Heart right ventricle (tissue), 16 donors: ENCODE results near the gene IL1R1. TPM values are rescaled to one million over a fixed set of nuclear protein-coding genes. Genes with fewer than 3 reads are reported as not detected.

ENCODE experiments used
- ATAC-seq, 8 donors: fragments of 200-7000 bp; cut with Tn5 transposase; one replicate each; pipeline ENCODE4 v1.9.1; 2020; ENCODE audit warnings: mild to moderate bottlenecking in 8 of 8, moderate library complexity in 8 of 8, moderate number of reproducible peaks in 1 of 8
- DNase-seq, 2 donors: peaks; one replicate each; pipeline ENCODE4 v3.0.0-alpha.2; 2020
- H3K27ac ChIP-seq, 10 donors: fragments of 200-600 bp; sonication (generic) in 2 of 10; one replicate each; pipeline versions ENCODE4 v1.5.0 to v1.8.0; 2020 to 2022; ENCODE audit warnings: mild to moderate bottlenecking in 3 of 10
- H3K27me3 ChIP-seq, 7 donors: fragments of 200-600 bp; one replicate each; pipeline ENCODE4 v1.8.0; 2021 to 2022; ENCODE audit warnings: mild to moderate bottlenecking in 2 of 7
- H3K36me3 ChIP-seq, 9 donors: fragments of 200-600 bp; sonication (generic) in 1 of 9; one replicate each; pipeline versions ENCODE4 v1.5.0 to v1.8.0; 2020 to 2022; ENCODE audit warnings: mild to moderate bottlenecking in 2 of 9
- H3K4me1 ChIP-seq, 9 donors: fragments of 200-600 bp; sonication (generic) in 1 of 9; one replicate each; pipeline versions ENCODE4 v1.5.0 to v1.8.0; 2020 to 2022; ENCODE audit warnings: mild to moderate bottlenecking in 4 of 9
- H3K4me3 ChIP-seq, 10 donors: fragments of 200-600 bp; sonication (generic) in 2 of 10; one replicate each; pipeline versions ENCODE4 v1.5.0 to v1.8.0; 2020 to 2022; ENCODE audit warnings: mild to moderate bottlenecking in 7 of 10, moderate library complexity in 2 of 10
- H3K9me3 ChIP-seq, 11 donors: fragments of 200-600 bp in 10 of 11; sonication (generic) in 2 of 11; one replicate each; pipeline versions ENCODE4 v1.5.0 to v1.8.0; 2013 to 2022; ENCODE audit warnings: mild to moderate bottlenecking in 2 of 11, control low read depth in 1 of 11, moderate library complexity in 1 of 11
- CTCF ChIP-seq, 9 donors: fragments of 200-600 bp; sonication (generic) in 2 of 9; IDR thresholded peaks; one replicate each; pipeline versions ENCODE4 v1.5.0 to v1.8.0; 2021 to 2022; ENCODE audit warnings: antibody characterized with exemption in 9 of 9, mild to moderate bottlenecking in 5 of 9, moderate library complexity in 1 of 9
- WGBS, 2 donors: extraction: QIAGEN DNeasy Blood & Tissue Kit; methylation state at CpG; one replicate each; pipeline ENCODE4 v1.1.7; 2013; ENCODE audit warnings: inconsistent platforms in 1 of 2; 5-methylcytosine and 5-hydroxymethylcytosine counted together
- intact Hi-C, 10 donors: fragments of 100-400 bp; cut with DNase I; formaldehyde crosslinking; loops; one replicate each; pipeline versions ENCODE4 v1.11.1 to v1.14.2; 2022
- polyA plus RNA-seq, 2 donors: library from polyadenylated mRNA; stranded (reverse); fragments of 200-250 nt; gene quantifications; one replicate each; pipeline ENCODE4 v1.2.3, GENCODE V29; 2013
- total RNA-seq, 10 donors: library from RNA; stranded (reverse); fragmentation: NEBNext Ultra II Directional in 3 of 10; extraction: Animal tissue kit (Norgen Biotek cat#: 25700) in 3 of 10; gene quantifications; one replicate each; pipeline versions ENCODE4 v1.2.1 to v1.2.4, GENCODE V29; 2021 to 2023
- donor health status: Arrhythmogenic right ventricular cardiomyopathy.
- donor health status: ischemic (EF 13 %, LVEDD 7.1; RV severe dilation, severe dysfunction).
- donor health status: healthy with polysubstance abuse.
- donor health status: DM: no; HTN: yes; CAD: no.
- donor health status: DM: no; HTN: no; CAD: no.
- donor health status: ischemic (EF 25% LVEDD 6.9; RV normal size, moderate dysfunction).
- donor health status: ischemic (EF 25% LVEDD 5.7; RV mildly dilated, moderate dysfunction).
- donor health status: healthy.
- donor health status: DM: yes; HTN: yes; CAD: no.
- donor health status: Ischemic cardiomyopathy.
- donor health status: ischemic (EF 35%, LVEDD 5.7; RV mildly dilated, moderate dysfunction).
- donor health status: nonischemic (EF 11% LVEDD 7.7; RV severe dilation, severe dysfunction).
- donor health status: DM: yes; HTN: yes; CAD: no.
- donor health status: PGD.
- donor health status: ischemic (EF 29% LVEDD 5.4; RV normal size, mild dysfunction).
- donor health status: nonischemic (EF 23%, LVEDD 6.1; RV moderate dilation, normal function).

The IL1R1 gene
- total and polyA plus RNA-seq, 12 donors, result 5.7 to 47.0 (median 18.6) TPM

- Histone ChIP-seq H3K27me3 (no peaks in the 10 kb centered on the region), H3K27ac (no peak overlapping the region), H3K4me3 (no peak overlapping the region), H3K36me3 (no peaks in the 10 kb centered on the region), H3K9me3 (peaks cover 0 to 16% (median 7%) of the 10 kb centered on the region in 11 donors), H3K4me1 (no peaks in the 10 kb centered on the region)
- DNase-seq, result no peak
- ATAC-seq, result no peak
- TF ChIP-seq CTCF (IDR thresholded peaks at IDR 0.05), result no peak
- intact Hi-C loops, result no loop called here
These were observed 66.2 kb downstream of the IL1R1 start for GRCh38 chr2:102208774-102209173.

GRCh38 chr2:102209474-102209873 is 66.9 kb downstream of the IL1R1 start:
- no peak for TF ChIP-seq CTCF (IDR thresholded peaks at IDR 0.05)

GRCh38 chr2:102217032-102217431 is 74.5 kb downstream of the IL1R1 start:
- intact Hi-C loops, result no loop called here
- H3K4me1 ChIP-seq, result no peaks in the 10 kb centered on the region
- peaks cover 0 to 39% (median 20%) of the 10 kb centered on the region in 11 donors for H3K9me3 ChIP-seq
- TF ChIP-seq CTCF (IDR thresholded peaks at IDR 0.05), result no peak
- ATAC-seq (no peak), DNase-seq (no peak)
- H3K36me3 ChIP-seq, result peaks cover 0 to 3% (median 0%) of the 10 kb centered on the region in 9 donors
- no peaks in the 10 kb centered on the region for H3K27me3 ChIP-seq
- no peak overlapping the region for H3K4me3 ChIP-seq
- H3K27ac ChIP-seq, result no peak overlapping the region

More at GRCh38 chr2:102209474-102209873, 66.9 kb downstream of the IL1R1 start:
- no peaks in the 10 kb centered on the region for H3K4me1 ChIP-seq
- H3K9me3 ChIP-seq, result peaks cover 0 to 9% (median 6%) of the 10 kb centered on the region in 11 donors
- no peak overlapping the region for H3K27ac ChIP-seq
- H3K27me3 ChIP-seq, result no peaks in the 10 kb centered on the region
- H3K36me3 ChIP-seq, result no peaks in the 10 kb centered on the region
- intact Hi-C loops, result no loop called here
- ATAC-seq (no peak), DNase-seq (no peak)
- no peak overlapping the region for H3K4me3 ChIP-seq
- 0 to 92% methylated on average over 1 of the region's 1 CpG for WGBS, 2 donors

GRCh38 chr2:102224824-102225739 is 82.5 kb downstream of the IL1R1 start:
- DNase-seq (no peak), ATAC-seq (no peak)
- no peak overlapping the region for H3K27ac ChIP-seq
- H3K36me3 ChIP-seq, result peaks cover 0 to under 1% (median 0%) of the 10 kb centered on the region in 9 donors
- no peaks in the 10 kb centered on the region for H3K9me3 ChIP-seq
- no peaks in the 10 kb centered on the region for H3K27me3 ChIP-seq
- 71 to 84% methylated on average over 8 of the region's 8 CpGs for WGBS, 2 donors
- no peak overlapping the region for H3K4me3 ChIP-seq
- TF ChIP-seq CTCF (IDR thresholded peaks at IDR 0.05), result no peak
- intact Hi-C loops, result no loop called here
- peaks cover 5 to 40% (median 25%) of the 10 kb centered on the region in 9 donors for H3K4me1 ChIP-seq
